ENCODE measurements around the gene BRD2.

Gene BRD2

DNA sequence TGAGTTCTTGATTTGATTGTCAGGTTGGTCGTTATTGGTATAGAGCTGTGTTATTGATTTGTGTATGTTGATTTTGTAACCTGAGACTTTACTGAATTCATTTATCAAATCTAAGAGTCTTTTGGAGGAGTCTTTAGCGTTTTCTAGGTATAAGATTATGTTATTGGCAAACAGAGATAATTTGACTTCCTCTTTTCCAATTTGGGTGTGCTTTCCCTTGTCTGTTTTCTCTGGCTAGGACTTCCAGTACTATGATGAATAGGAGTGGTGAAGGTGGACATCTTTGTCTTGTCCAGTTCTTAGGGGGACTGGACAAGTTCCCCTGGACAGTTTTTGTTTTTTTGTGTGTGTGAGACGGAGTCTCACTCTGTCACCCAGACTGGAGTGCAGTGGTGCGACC, 23.6 kb downstream of the BRD2 start:
- no peak overlapping the region for H3K9ac ChIP-seq (ENCODE audit: low read depth, low read length)
- TF ChIP-seq, protein P1, sequence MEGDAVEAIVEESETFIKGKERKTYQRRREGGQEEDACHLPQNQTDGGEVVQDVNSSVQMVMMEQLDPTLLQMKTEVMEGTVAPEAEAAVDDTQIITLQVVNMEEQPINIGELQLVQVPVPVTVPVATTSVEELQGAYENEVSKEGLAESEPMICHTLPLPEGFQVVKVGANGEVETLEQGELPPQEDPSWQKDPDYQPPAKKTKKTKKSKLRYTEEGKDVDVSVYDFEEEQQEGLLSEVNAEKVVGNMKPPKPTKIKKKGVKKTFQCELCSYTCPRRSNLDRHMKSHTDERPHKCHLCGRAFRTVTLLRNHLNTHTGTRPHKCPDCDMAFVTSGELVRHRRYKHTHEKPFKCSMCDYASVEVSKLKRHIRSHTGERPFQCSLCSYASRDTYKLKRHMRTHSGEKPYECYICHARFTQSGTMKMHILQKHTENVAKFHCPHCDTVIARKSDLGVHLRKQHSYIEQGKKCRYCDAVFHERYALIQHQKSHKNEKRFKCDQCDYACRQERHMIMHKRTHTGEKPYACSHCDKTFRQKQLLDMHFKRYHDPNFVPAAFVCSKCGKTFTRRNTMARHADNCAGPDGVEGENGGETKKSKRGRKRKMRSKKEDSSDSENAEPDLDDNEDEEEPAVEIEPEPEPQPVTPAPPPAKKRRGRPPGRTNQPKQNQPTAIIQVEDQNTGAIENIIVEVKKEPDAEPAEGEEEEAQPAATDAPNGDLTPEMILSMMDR (IDR thresholded peaks at IDR 0.05; ENCODE audit: borderline replicate concordance, extremely low read depth, low read length, poor library complexity, severe bottlenecking): no peak
- TF ChIP-seq EZH2 (IDR thresholded peaks at IDR 0.05; ENCODE audit: borderline replicate concordance, low read depth, low read length, severe bottlenecking): no peak
- no peak overlapping the region for H3K27ac ChIP-seq (ENCODE audit: low read length)
- ATAC-seq (ENCODE audit: insufficient read depth, low read depth) (no peak), DNase-seq (no peak)
- H3K79me2 ChIP-seq (ENCODE audit: insufficient read depth, low read length): no peaks in the 10 kb centered on the region
- H3K9me3 ChIP-seq (ENCODE audit: insufficient read depth, low read length, severe bottlenecking): no peaks in the 10 kb centered on the region
- H2AFZ ChIP-seq (ENCODE audit: low read depth, low read length): no peak overlapping the region
- H3K4me1 ChIP-seq (ENCODE audit: insufficient read depth, low read length): no peaks in the 10 kb centered on the region
- peaks cover 17% of the 10 kb centered on the region for H3K27me3 ChIP-seq (ENCODE audit: insufficient read depth, low read length, poor library complexity)
- H3K4me2 ChIP-seq (ENCODE audit: insufficient read depth, low read length): no peak overlapping the region
- no peaks in the 10 kb centered on the region for H3K36me3 ChIP-seq (ENCODE audit: insufficient read depth, low read length)
- H4K20me1 ChIP-seq (ENCODE audit: insufficient read depth, low read length): no peaks in the 10 kb centered on the region
- H3K4me3 ChIP-seq (ENCODE audit: low read depth in 1 of 2, low read length in 2 of 2): no peak overlapping the region

DNA sequence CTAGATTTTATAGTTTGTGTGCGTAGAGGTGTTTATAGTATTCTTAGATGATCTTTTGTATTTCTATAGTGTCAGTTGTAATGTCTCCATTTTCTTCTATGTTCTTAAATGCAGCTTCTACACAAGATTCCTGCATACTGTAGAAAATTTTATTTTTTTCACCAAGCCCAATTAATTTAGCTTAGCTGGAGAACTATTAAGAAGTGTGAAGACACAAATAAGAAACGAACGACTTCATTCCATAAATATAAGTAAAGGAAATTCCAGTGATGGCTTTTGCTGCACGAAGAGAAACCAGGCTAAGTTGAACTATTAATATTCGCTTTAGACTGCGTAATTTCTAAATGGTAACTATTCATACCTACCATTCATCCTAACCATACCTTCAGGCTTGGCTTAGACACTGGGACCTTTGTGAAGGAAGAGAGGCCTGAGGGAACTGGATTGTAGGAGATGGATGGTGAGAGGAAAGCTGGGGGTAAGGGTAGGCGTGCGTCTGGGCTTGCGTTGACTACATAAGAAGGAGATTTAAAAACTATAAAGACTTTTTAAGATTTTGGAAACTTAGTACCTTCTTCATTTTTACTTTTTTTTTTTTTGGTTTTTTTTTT, 25.1 kb downstream of the BRD2 start:
- H3K36me3 ChIP-seq (ENCODE audit: insufficient read depth, low read length): no peaks in the 10 kb centered on the region
- TF ChIP-seq, protein P1 (IDR thresholded peaks at IDR 0.05; ENCODE audit: borderline replicate concordance, extremely low read depth, low read length, poor library complexity, severe bottlenecking): no peak
- no peak for TF ChIP-seq EZH2 (IDR thresholded peaks at IDR 0.05; ENCODE audit: borderline replicate concordance, low read depth, low read length, severe bottlenecking)
- no peaks in the 10 kb centered on the region for H4K20me1 ChIP-seq (ENCODE audit: insufficient read depth, low read length)
- no peaks in the 10 kb centered on the region for H3K9me3 ChIP-seq (ENCODE audit: insufficient read depth, low read length, severe bottlenecking)
- no peaks in the 10 kb centered on the region for H3K4me1 ChIP-seq (ENCODE audit: insufficient read depth, low read length)
- H3K4me3 ChIP-seq (ENCODE audit: low read depth in 1 of 2, low read length in 2 of 2): no peak overlapping the region
- H3K27me3 ChIP-seq (ENCODE audit: insufficient read depth, low read length, poor library complexity): peaks cover 17% of the 10 kb centered on the region
- H3K4me2 ChIP-seq (ENCODE audit: insufficient read depth, low read length): no peak overlapping the region
- DNase-seq (no peak), ATAC-seq (ENCODE audit: insufficient read depth, low read depth) (no peak)
- no peak overlapping the region for H3K9ac ChIP-seq (ENCODE audit: low read depth, low read length)
- H3K27ac ChIP-seq (ENCODE audit: low read length): no peak overlapping the region
- no peak overlapping the region for H2AFZ ChIP-seq (ENCODE audit: low read depth, low read length)
- no peaks in the 10 kb centered on the region for H3K79me2 ChIP-seq (ENCODE audit: insufficient read depth, low read length)

DNA sequence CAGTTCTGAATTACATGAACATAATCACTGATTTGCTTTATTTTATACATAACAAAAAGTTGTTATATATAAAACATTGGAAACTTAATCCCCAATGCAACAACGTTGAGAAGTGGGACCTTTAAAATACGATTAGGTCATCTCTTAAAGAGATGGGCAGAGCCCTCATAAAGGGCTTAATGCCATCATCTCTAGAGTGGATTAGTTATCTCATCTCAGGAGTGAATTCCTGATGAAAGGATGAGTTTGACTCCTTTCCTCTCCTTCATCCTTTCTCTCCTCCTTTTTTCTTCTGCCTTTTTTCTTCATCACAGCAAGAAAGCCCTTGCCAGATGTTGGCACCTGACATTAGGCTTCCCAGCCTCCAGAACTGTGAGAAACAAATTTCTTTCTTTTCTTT, 27.1 kb downstream of the BRD2 start:
- no peak overlapping the region for H3K4me2 ChIP-seq (ENCODE audit: insufficient read depth, low read length)
- H3K27ac ChIP-seq (ENCODE audit: low read length): no peak overlapping the region
- H3K9ac ChIP-seq (ENCODE audit: low read depth, low read length): no peak overlapping the region
- no peak overlapping the region for H3K4me3 ChIP-seq (ENCODE audit: low read depth in 1 of 2, low read length in 2 of 2)
- H4K20me1 ChIP-seq (ENCODE audit: insufficient read depth, low read length): no peaks in the 10 kb centered on the region
- TF ChIP-seq, protein P1 (IDR thresholded peaks at IDR 0.05; ENCODE audit: borderline replicate concordance, extremely low read depth, low read length, poor library complexity, severe bottlenecking): no peak
- TF ChIP-seq EZH2 (IDR thresholded peaks at IDR 0.05; ENCODE audit: borderline replicate concordance, low read depth, low read length, severe bottlenecking): no peak
- no peaks in the 10 kb centered on the region for H3K79me2 ChIP-seq (ENCODE audit: insufficient read depth, low read length)
- no peak overlapping the region for H2AFZ ChIP-seq (ENCODE audit: low read depth, low read length)
- no peak for DNase-seq
- H3K27me3 ChIP-seq (ENCODE audit: insufficient read depth, low read length, poor library complexity): peaks cover 19% of the 10 kb centered on the region
- no peak for ATAC-seq (ENCODE audit: insufficient read depth, low read depth)
- H3K4me1 ChIP-seq (ENCODE audit: insufficient read depth, low read length): peaks cover 3% of the 10 kb centered on the region; the same call in 1 of the 2 replicates
- no peaks in the 10 kb centered on the region for H3K36me3 ChIP-seq (ENCODE audit: insufficient read depth, low read length)
- H3K9me3 ChIP-seq (ENCODE audit: insufficient read depth, low read length, severe bottlenecking): no peaks in the 10 kb centered on the region
